ENCODE measurements around the gene GSK3B.

DNA sequence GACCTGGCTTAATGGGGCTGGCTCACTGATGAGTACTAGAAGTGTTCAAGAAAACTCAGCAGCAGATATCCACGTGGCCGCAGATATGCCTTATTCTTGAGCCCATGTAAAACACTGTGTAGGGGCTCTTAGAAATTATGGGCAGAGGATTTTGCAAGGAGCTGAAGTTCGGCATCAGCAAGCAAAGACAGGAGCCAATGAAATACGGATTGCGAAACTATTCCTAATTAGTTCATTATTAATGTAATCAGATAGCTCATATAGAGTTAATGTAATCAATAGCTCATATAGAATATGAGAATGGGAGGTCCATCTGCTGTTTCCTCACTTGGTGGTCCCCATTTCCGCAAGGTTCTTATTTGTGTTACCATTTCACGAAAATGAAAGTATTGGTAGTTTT lies 9.0 kb upstream of the GSK3B start:
- TF ChIP-seq CTCF (IDR thresholded peaks at IDR 0.05) = no peak
- TF ChIP-seq POLR2A (IDR thresholded peaks at IDR 0.05) = no peak

Measured in stomach (tissue), 4 donors.